GM18907 (cell line): ENCODE data around the gene COP1.

Source experiments
- ATAC-seq: cut with Tn5 transposase; IDR thresholded peaks from one replicate; pipeline ENCODE4 v1.9.1; 2021; ENCODE audit warnings: mild to moderate bottlenecking, moderate library complexity; ENCODE audit not compliant: unreplicated experiment

Gene COP1

GRCh38 chr1:175978476-175978875 is 228.6 kb downstream of the COP1 start:
- ATAC-seq: no peak

- ATAC-seq: no peak
Measured at GRCh38 chr1:175976865-175977642, 230.0 kb downstream of the COP1 start.

GRCh38 chr1:175969231-175969630 is 237.9 kb downstream of the COP1 start:
- ATAC-seq: no peak

- ATAC-seq: no peak
Measured at GRCh38 chr1:175968486-175969172, 238.5 kb downstream of the COP1 start.

- ATAC-seq: no peak
Measured at GRCh38 chr1:175963740-175964139, 243.3 kb downstream of the COP1 start.

- ATAC-seq: no peak
Measured at GRCh38 chr1:175960169-175960568, 246.9 kb downstream of the COP1 start.

- no peak for ATAC-seq
Measured at GRCh38 chr1:175951627-175952026, 255.5 kb downstream of the COP1 start.

- no peak for ATAC-seq
Measured at GRCh38 chr1:175947771-175948170, 259.3 kb downstream of the COP1 start.

- ATAC-seq: no peak
Measured at GRCh38 chr1:175944591-175944990, 262.5 kb downstream of the COP1 start.

GRCh38 chr1:175941164-175941563 is 265.9 kb downstream of the COP1 start:
- ATAC-seq: no peak

- no peak for ATAC-seq
Measured at GRCh38 chr1:175936736-175937135, 270.4 kb downstream of the COP1 start.

GRCh38 chr1:175935566-175936115 is 271.4 kb downstream of the COP1 start:
- no peak for ATAC-seq

GRCh38 chr1:175935166-175935565 is 271.9 kb downstream of the COP1 start:
- no peak for ATAC-seq

- ATAC-seq: no peak
Measured at GRCh38 chr1:175933801-175934200, 273.3 kb downstream of the COP1 start.

GRCh38 chr1:175927944-175928343 is 279.1 kb downstream of the COP1 start:
- no peak for ATAC-seq

GRCh38 chr1:175922254-175922881 is 284.7 kb downstream of the COP1 start:
- no peak for ATAC-seq

- ATAC-seq: no peak
Measured at GRCh38 chr1:175920381-175920780, 286.7 kb downstream of the COP1 start.

- ATAC-seq: no peak
Measured at GRCh38 chr1:175919001-175919400, 288.1 kb downstream of the COP1 start.

GRCh38 chr1:175918364-175918801 is 288.7 kb downstream of the COP1 start:
- no peak for ATAC-seq

- ATAC-seq: no peak
Measured at GRCh38 chr1:175914115-175914514, 293.0 kb downstream of the COP1 start.

GRCh38 chr1:175911138-175911537 is 295.9 kb downstream of the COP1 start:
- ATAC-seq: no peak

- ATAC-seq: no peak
Measured at GRCh38 chr1:175906370-175906769, 300.7 kb downstream of the COP1 start.
